HL-60/S4 (cell line): ENCODE measurements around the gene PDGFA.

ENCODE experiments used
- in situ Hi-C: fragments of 300-500 bp; cut with MboI; formaldehyde crosslinking; loops from 2 replicates; pipeline ENCODE4 v1.14.3; 2022; ENCODE audit warnings: low sequenced_read_pairs

PDGFA gene

GRCh38 chr7:491958-492713, 27.5 kb downstream of the PDGFA start:
- in situ Hi-C loops, result no loop called here

DNA sequence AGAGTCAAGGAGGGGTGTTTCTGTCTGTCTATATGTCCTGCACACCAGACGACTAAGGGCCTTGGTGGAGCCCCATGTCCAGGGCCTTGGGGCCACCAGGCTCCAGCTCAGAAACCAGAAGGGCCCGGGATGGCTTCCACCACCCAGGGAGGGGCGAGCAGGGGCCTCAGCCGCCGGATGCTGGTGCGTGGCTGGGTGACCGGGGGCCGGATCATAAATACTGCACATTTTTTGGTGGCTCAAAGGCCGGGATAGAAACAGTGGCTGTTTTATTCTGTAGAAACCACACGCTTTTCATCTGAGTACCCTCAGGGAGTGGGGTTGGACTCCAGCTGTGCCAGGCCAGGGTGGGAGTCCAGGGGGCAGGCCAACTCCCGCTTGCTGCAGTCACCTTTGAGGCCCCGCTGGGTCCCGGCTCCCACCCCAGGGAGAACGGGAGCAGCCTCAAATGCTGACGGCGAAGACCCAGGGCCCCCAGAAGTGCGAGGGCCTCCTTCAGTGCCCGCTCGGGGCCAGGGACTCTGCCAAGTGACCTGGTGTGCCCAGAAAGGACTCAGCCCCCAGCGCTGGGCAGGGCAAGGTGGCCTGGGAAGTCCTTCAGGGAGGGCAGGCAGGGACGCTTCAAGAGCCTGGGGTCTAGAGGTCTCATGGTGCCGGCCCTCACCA, 28.2 kb downstream of the PDGFA start:
- in situ Hi-C loops, result no loop called here

DNA sequence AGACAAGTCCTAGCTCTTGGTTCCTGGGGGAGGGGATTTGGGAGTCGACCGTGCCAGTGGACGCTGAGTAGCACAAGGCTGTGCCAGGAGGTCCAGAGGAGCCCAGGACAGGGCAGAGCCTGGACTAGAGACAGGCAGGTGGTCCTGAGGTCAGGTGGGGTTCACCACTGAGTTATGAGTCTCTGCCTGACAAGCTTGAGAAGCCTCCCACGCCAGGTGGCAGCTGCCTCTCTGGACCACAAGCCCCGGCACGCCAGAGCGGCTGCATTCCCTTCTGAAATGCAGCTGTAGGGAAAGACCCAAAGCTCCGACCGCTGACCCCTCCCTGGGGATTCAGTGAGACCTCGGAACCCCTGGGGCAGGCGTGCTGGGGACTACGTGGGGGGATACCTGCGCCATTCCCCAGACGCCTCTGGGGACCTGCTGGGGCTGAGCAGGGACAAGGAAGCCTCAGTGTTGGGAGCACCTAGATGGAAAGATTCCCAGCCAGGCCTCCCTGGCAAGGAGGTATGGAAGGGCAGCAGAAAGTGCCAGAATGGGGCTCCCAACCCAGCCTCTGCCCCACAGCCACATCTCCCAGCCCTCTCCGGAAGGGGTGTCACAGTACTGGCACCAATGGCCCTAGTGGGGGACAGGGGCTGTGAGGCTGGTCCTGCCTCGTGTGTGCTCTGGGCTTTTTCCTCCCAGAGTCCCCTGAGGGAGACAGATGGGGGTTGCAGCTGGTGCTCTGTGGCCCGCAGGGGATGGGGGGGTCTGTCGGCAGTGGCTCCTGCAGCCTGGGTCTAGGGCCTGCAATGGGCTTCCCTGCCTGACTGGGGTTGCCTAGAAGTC, 29.0 kb downstream of the PDGFA start:
- in situ Hi-C loops, result no loop called here

- in situ Hi-C loops, result no loop called here
These were observed 29.8 kb downstream of the PDGFA start for GRCh38 chr7:489876-490275.

DNA sequence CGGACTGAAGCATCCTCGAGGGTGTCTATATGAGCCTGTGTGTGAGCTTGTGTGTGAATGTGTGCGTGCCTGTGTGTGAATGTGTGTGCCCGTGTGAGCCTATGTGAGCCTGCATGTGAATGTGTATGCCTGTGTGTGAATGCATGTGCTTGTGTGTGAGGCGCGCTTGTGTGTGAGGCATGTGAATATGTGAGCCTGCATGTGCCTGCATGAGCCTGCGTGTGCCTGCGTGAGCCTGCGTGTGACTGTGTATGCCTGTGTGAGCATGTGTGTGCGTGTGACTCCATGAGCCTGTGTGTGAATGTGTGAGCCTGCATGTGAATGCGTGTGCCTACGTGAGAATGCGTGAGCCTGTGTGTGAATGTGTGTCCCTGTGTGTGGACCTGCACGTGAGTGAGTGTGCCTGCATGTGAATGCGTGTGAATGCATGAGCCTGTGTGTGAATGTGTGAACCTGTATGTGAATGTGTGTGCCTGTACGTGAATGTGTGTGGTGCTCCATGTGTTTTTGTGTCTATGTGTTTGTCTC, 33.4 kb downstream of the PDGFA start:
- in situ Hi-C loops, result no loop called here

GRCh38 chr7:485188-486081, 34.2 kb downstream of the PDGFA start:
- in situ Hi-C loops, result no loop called here

- in situ Hi-C loops, result no loop called here
These were observed 35.1 kb downstream of the PDGFA start for GRCh38 chr7:484356-485101.

GRCh38 chr7:483656-484355, 35.8 kb downstream of the PDGFA start:
- in situ Hi-C loops, result no loop called here

DNA sequence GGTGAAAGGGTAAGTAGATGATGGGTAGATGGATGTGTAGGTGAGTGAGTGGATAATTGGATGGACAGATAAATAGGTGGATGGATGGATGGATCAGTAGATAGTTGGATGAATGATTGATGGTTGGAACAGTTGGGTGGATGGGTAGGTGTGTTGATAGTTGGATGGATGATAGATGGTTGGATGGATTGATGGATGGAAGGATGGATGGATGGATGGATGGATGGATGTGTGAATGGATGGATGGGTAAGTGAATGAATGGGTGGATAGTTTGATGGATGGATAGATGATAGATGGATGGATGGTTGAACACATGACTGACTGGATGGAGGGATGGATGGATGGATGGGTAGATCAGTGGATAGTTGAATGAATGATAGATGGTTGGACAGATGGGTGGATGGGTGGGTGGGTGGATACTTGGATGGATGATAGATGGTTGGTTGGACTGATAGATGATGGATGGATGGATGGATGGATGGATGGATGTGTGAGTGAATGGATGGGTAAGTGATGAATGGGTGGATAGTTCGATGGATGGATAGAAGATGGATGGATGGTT, 37.0 kb downstream of the PDGFA start:
- in situ Hi-C loops, result no loop called here

GRCh38 chr7:481219-481930, 38.3 kb downstream of the PDGFA start:
- in situ Hi-C loops, result no loop called here

DNA sequence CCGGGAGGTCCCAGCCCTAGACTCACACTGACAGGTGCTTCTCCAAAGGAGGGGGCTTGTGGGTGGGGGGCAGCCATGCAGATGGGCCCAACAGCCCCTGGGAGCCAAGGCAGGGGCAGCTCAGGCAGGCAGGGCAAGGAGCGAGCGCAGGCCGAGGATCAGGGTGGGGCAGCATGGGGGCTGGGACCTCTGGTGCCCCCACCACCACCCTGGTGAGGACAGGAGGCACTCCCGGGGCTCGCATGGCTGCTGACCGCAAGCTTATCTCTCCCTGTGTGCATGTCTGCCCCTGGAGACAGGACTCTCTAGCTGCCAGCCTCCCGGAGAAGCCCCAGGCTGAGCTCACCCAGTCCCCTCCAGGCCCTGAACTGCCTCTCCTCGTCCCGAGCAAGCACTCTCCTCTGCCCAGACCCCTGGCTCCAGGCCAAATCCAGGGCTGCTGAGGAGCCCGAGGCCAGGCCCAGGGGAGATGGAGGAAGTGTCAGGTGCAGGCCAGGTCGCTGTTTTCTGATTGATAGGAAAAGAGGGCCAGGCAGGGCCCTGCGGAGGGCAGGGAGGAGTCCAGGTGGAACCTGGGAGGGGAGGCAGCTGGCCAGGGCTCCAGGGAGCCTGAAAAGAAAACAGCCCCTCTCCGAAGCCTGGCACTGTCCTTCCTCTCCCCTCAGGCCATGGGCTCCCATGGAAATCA, 39.0 kb downstream of the PDGFA start:
- in situ Hi-C loops, result no loop called here

DNA sequence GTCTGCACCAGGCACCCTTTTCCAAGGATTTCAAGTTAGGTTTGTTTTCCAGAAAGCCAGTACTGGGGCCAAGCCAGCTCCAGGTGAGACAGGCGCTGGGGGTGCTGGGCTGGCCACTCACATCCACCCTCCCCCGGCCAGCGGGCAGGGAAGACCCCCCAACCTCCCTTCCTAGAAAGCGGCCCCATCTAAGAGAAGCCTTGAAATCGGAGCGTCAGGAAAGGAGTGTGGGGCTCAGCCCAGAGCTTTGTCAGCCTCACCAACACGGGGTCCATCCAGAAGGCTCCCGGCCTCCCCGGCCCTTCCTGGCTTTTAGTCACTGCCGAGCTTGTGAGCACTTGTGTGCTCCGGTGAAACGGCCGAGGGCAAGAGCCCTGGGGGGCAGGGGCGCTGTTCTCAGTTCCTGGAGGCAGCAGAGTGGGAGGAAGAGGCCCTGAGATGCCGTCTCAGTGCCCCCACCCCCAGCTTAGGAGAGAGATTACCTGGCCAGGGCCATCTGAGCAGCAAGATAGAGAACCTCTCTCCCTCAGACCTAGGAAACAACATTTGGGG, 39.6 kb downstream of the PDGFA start:
- in situ Hi-C loops, result no loop called here

- in situ Hi-C loops, result no loop called here
These were observed 40.3 kb downstream of the PDGFA start for GRCh38 chr7:479115-479947.

- in situ Hi-C loops, result no loop called here
These were observed 41.9 kb downstream of the PDGFA start for GRCh38 chr7:477626-478220.

GRCh38 chr7:476736-477360, 42.8 kb downstream of the PDGFA start:
- in situ Hi-C loops, result no loop called here
